ENCODE measurements around the gene CEP89.
"Not testable (repeated sequence)": the region's sequence is repeated elsewhere in the genome, so short reads cannot be mapped to it uniquely, and the experiment has no call there.

The CEP89 gene

DNA sequence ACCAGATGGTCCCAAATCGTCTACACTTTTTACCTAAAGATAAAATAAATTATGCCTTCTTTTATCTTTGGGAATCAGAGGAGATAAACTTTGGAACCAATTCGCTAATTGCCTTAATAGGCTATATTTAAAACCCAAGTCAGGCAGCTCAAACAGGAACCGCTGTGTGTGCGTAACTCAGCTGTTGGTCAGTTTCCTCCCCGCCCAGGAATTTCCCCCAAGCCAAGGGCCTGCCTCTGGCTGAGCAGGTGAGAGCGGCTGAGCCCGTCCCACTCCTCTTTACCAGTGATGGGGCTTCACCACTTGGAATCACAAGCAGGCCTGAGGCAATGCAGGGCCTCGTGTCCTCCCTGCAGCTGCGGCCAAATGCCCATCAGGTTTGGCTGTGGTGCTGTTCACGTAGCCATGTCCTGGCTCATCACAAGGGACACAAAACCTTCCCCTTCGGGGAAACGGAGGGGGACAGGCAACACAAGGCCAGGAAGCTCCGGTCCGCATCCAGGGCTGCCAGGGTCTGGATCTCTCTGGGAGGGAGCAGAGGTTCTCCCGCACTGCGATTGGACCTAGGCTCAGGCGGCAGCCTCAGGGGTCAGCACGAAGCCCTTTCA, 101.7 kb downstream of the CEP89 start:
- DNase-seq (ENCODE audit: low read depth in 3 of 3): no peak

DNA sequence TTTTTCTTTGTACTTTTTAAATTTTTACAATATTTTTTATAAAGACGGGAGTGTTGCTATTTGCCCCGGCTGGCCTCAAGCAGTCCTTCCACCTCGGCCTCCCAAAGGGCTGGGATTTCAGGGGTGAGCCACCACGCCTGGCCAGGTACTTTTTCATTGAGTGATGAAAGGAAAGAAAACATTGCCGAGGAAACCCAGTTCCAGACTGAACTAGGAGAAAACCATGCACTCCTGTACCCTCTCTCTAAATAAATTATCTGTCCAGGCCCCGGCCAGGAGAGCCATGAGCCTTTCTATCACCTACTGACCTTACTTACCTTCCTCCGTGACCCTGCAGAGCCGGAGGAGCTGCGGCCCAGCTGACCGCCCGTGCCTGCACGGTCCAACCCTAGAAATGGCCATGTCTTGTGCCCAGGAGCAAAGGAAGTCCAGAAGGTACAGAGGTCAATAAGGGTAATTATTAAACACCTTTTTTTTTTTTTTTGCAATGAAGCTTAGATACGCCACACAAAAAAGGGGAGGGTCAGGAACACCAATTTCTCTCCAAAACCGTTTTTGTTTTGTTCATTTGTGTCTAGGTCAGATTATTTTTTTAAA, 102.3 kb downstream of the CEP89 start, which contains the start of gene SLC7A9:
Gene SLC7A9, minus strand, starts transcription at position 399 of the 597 bp plus-strand sequence. CDS start 1,233 bp downstream, outside the sequence.
- no peak for DNase-seq (ENCODE audit: low read depth in 3 of 3)

GRCh38 chr19:32868206-32868950, 103.4 kb downstream of the CEP89 start:
- DNase-seq (ENCODE audit: low read depth in 3 of 3): no peak

DNA sequence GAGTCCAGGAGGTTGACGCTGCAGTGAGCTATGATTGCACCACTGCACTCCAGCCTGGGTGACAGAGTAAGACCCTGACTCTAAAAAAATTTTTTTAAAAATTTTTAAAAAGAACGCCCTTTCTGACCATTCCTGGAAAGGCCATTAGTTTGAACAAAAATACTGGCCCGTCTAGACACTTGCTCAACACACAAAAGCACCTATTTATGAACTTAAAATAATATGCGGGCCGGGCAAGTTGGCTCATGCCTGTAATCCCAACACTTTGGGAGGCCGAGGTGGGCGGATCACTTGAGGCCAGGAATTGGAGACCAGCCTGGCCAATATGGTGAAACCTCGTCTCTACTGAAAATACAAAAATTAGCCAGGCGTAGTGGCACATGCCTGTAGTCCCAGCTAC, 104.3 kb downstream of the CEP89 start:
- DNase-seq (ENCODE audit: low read depth in 3 of 3): not testable (repeated sequence)

DNA sequence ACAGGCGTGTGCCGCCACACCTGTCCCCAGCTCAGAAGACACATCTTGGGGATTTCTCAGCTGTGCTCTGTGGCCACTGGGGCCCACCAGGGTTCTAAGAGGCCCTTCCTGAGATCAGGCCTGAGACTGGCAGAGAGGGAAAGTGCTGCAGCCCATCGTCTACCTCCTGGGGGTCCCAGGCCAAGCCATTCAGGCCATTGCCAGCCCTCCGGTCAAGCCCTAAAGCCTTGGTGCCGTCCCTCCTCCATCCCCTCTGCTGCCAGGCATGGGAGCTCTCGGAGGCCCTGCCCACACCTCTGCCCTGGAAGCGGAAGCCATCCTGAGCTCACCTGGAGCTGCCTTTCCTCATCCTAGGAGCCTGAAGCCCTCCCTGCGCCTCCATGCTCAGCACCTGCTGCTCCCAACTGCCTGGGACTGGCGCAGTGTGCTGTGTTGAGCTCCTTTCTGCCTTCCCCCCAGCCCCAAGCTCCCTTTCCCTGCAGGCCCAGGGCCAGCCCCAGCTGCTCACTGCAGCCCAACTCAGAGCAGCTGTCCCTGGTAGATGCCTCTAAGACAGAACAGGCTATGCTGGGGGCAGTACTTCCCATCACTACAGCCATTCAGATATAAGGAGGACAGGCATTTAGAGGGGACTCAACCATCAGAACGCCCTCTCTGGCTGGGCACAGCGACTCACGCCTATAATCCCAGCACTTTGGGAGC, 105.0 kb downstream of the CEP89 start:
- DNase-seq (ENCODE audit: low read depth in 3 of 3): no peak

DNA sequence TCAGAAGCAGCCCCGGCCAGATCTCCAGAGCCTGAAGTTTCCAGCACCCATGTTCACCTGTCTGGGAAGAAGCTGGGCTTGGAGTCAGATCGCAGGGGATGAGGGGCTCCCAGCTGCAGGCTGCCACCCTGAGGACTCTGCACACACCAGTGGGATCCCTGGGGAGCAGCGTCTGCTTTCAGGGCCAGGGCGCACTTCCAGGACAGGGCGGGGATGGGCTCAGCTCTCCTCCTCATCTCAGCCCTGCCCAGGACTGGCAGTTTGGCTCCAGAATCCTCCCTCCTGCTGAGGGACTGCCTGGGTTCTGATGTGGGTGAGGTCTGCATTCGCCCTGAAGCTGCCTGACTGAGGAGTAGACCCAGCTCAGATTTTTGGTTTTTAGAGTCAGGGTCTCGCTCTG, 105.7 kb downstream of the CEP89 start:
- no peak for DNase-seq (ENCODE audit: low read depth in 3 of 3)

- DNase-seq (ENCODE audit: low read depth in 3 of 3): no peak
These were observed 106.4 kb downstream of the CEP89 start for GRCh38 chr19:32865326-32865725.

- no peak for DNase-seq (ENCODE audit: low read depth in 3 of 3)
These were observed 107.3 kb downstream of the CEP89 start for GRCh38 chr19:32864318-32865007.

DNA sequence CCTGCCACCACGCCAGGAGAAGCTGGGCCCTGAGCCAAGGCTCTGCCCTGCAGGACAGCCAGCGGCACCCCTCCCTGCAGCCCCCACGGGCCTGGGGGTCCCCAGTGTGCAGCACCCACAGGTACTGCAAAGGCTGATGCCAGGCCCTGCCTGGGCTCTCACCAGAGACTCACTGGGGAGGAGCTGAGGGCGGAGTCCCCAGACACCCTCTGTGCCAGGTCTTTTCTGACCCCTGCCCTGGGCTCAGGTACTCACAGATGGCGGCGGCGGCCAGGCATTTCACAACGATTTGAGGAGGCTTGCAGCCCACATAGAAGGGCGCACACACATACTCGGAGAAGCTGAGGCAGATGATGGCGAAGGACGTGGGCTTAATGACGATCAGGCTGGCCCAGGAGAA, 107.9 kb downstream of the CEP89 start:
- DNase-seq (ENCODE audit: low read depth in 3 of 3): no peak

GRCh38 chr19:32863301-32863700, 108.5 kb downstream of the CEP89 start:
- DNase-seq (ENCODE audit: low read depth in 3 of 3): no peak

DNA sequence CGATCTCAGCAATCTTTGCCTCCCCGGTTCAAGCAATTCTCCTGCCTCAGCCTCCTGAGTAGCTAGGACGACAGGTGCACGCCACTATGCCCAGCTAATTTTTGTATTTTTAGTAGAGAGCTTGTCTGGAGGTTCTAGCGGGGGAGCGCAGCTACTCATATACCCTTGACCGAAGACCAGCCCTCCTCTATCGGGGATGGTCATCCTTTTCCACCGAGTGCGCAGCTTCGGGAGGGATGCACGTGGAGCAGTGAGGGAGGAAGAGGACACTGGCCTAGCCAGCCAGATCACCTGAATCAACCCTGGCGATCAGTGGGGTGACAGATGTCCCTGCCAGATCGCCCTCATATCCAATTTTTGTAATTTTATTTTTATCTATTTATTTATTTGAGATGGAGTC, 109.0 kb downstream of the CEP89 start:
- DNase-seq (ENCODE audit: low read depth in 3 of 3): no peak

- DNase-seq (ENCODE audit: low read depth in 3 of 3): no peak
These were observed 109.6 kb downstream of the CEP89 start for GRCh38 chr19:32862173-32862572.

DNA sequence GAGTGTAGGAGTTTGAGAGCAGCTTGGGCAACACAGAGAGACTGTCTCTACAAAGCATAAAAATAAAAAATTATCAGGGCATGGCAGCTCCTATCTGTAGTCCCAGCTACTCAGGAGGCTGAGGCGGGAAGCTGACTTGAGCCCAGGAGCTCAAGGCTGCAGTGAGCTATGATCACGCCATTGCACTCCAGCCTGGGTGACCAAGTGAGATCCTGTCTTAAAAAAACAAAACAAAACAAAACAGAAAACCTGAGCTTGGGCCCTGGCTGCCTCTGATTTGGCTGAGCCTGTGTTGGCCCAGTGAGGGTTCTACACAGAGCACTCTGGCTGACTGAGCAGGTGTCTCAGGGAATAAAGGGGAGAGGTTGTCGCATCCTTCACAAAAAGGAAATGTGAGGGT, 110.2 kb downstream of the CEP89 start:
- no peak for DNase-seq (ENCODE audit: low read depth in 3 of 3)

DNA sequence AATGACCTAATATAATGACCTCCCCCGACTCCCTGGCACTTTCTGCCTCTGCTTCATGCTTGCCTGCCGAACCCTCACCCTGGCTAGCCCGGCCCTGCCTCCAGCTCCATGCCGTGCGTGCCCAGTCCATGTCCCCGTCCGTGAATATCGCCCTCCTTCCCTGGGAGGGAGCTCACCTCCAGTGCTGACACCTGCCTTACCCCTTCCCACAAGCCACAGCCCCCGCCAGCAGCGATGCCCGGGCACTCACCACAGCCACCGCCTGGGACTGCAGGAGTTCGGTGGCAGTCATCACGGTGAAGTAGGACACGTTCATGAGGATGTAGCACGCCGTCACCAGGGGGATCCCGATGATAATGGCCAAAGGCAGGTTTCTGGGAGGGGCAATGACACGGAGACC, 112.2 kb downstream of the CEP89 start:
- no peak for DNase-seq (ENCODE audit: low read depth in 3 of 3)

DNA sequence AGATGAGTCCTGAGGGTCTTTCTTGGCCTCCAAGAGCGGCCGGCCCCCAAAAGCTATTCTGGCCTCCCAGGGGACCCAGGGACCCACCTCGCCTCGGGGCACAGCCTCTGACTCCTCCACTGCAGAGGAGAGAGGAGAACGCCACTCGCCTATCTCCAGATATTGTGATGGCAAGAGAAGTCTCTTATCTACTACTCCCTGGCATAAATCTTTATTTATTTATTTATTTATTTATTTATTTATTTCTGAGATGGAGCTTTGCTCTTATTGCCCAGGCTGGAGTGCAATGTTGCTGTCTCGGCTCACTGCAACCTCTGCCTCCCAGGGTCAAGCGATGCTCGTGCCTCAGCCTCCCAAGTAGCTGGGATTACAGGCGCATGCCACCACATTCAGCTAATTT, 113.2 kb downstream of the CEP89 start:
- no peak for DNase-seq (ENCODE audit: low read depth in 3 of 3)

DNA sequence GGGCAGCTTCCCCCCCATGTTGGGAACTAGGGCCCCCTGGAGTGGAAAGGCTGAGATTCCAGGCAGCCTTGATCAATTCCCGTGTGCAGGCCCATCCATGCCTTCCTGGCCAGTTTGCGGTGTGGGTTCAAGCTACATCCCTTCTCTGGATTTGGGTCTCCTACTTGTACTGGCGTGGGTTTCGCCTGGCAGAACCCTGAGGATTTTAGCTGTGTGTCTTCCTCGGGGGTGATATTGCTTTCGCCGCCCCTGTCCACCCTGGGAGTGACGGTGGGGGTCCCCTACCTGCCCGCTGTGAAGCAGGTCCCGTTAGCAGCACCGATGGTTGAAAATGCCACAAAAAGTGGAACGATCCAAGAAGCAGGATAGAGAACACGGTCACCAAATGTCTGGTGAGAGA, 113.6 kb downstream of the CEP89 start:
- DNase-seq (ENCODE audit: low read depth in 3 of 3): no peak

DNA sequence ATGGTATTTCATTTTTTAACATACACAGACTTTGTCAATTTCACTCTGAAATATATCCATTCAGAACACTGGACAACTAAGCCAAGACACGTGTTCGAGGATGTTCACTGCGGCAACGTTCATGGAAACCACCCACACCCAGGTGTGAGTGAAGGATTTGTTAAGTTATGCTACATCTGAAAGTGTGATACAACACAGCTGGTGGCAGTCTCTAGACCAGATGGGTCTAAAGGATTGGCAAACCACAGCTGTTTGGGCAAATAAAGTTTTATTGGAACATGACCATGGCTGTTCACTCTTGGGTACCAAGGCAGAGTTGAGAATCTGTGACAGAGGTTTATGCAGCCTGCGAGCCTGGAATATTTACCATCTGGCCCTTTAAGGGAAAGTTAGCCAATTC, 114.2 kb downstream of the CEP89 start:
- no peak for DNase-seq (ENCODE audit: low read depth in 3 of 3)

DNA sequence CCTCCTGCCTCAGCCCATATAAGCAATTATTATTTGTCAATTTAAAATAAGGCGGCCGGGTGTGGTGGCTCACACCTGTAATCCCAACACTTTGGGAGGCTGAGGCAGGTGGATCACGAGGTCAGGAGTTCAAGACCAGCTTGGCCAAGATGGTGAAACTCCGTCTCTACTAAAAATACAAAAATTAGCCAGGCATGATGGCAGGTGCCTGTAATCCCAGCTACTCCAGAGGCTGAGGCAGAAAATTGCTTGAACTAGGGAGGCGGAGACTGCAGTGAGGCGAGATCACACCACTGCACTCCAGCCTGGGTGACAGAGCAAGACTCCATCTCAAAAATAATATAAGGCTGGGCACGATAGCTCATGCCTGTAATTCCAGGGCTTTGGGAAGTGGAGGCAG, 114.9 kb downstream of the CEP89 start:
- DNase-seq (ENCODE audit: low read depth in 3 of 3): not testable (repeated sequence)

GRCh38 chr19:32852216-32852615, 119.5 kb downstream of the CEP89 start:
- no peak for DNase-seq (ENCODE audit: low read depth in 3 of 3)

GRCh38 chr19:32848035-32848434, 123.7 kb downstream of the CEP89 start:
- DNase-seq (ENCODE audit: low read depth in 3 of 3): not testable (repeated sequence)

- no peak for DNase-seq (ENCODE audit: low read depth in 3 of 3)
These were observed 128.0 kb downstream of the CEP89 start for GRCh38 chr19:32843716-32844245.

GRCh38 chr19:32842061-32842460, 129.7 kb downstream of the CEP89 start:
- DNase-seq (ENCODE audit: low read depth in 3 of 3): no peak
